ENCODE measurements around the gene ITGB1.

Gene ITGB1

DNA sequence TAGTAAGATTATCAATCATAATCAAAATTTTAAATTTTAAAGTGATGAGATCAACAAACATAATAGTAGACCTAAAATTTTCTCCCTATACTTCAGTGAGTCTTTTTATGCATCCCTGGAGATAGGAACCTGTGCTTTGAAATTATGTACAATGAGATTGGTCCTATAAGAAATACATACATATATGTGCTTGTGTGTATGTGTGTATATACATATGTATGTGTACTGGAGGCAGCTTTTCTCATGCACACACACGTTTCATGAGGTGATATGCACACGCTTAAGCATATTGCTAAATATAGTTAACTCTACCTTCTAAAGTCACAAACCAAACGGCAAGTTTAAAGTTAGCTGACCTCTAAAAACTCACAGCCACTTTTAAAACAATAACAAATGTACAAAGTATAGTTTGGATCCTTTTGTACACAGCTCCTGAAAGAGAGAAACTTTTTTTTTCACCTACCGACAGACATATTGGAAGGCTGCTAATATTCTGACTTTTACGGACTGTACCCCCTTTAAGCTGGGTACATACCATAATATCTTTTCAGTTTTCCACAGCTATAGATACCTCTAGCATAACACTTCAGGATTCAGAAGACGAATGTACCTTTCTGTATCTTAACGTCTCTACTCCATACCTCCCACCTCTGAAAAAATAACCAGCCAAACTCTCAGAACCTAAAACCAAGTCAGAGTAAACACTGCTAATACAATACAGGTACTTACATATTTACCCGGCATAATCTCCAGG is 3.3 kb downstream of the ITGB1 start:
- Histone ChIP-seq H3K36me3 (peaks cover 3% of the 10 kb centered on the region; the same call in 1 of the 2 replicates), H3K27me3 (no peaks in the 10 kb centered on the region), H3K9me3 (no peaks in the 10 kb centered on the region), H3K4me3 (ENCODE audit: low read depth, low read length) (peak overlapping the region; percentile 1), H3K4me1 (no peaks in the 10 kb centered on the region; the same call in 1 of the 2 replicates)
- TF ChIP-seq CTCF (IDR thresholded peaks at IDR 0.05; ENCODE audit: low read depth, low read length): no peak
- no peak for DNase-seq

DNA sequence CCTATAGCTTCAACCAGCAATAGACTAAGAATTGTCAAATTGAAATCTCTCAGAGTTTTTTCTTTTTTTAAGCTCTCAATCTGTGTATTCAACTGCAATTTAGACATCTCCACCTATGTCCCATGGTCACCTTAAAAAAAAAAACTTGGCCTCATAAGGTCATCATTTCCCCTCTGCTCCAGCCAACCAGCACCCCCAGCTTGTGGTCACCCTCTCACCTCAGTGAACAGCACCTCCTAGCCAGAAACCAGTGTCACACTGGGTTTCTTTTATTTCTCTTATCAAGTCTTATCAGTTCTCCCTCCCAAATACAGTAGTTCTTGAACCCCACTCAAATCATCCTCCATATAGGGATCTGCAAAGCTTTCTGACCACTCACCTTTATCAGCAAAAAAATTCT is 4.0 kb downstream of the ITGB1 start:
- H3K36me3 ChIP-seq: peaks cover 3% of the 10 kb centered on the region; the same call in 1 of the 2 replicates
- no peak overlapping the region for H3K4me3 ChIP-seq (ENCODE audit: low read depth, low read length)
- no peaks in the 10 kb centered on the region for H3K9me3 ChIP-seq
- no peaks in the 10 kb centered on the region for H3K27me3 ChIP-seq
- TF ChIP-seq CTCF (IDR thresholded peaks at IDR 0.05; ENCODE audit: low read depth, low read length): no peak
- H3K4me1 ChIP-seq: no peaks in the 10 kb centered on the region
- DNase-seq: no peak

DNA sequence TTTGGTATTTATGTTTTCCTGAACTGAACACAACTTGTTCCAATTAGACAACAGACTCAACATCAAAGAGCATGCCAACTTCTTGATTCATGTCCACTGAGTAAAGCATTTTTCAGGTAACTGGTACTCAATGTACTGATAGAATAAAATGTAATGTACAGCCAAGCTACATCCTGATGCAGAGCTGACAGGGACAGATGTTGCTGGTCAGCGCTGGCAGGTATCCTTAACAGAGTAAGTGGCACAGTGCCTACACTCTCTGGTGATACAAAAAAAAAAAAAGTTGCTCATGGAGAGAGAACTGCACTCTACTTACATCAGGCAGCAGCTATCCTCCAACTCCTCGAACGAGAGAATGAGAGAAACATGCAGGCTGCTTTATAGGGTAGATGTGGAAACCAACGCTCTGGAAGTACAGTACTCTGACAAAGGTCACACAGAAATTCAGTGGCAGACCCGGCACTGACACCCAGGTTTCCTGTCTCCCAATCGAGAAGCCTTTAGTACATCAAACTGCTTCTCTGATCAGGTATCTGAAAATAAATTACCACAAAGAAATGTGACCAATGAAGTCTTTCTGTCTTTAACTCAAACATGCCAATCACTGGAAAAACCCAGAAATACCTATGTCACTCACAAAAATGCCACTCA is 4.6 kb downstream of the ITGB1 start:
- Histone ChIP-seq H3K4me1 (no peaks in the 10 kb centered on the region), H3K4me3 (ENCODE audit: low read depth, low read length) (no peak overlapping the region), H3K9me3 (no peaks in the 10 kb centered on the region), H3K27me3 (no peaks in the 10 kb centered on the region), H3K36me3 (0 out of 2 replicates have a peak, but pooled peaks cover 3% of the 10 kb centered on the region)
- no peak for DNase-seq
- TF ChIP-seq CTCF (IDR thresholded peaks at IDR 0.05; ENCODE audit: low read depth, low read length): no peak

GRCh38 chr10:32952541-32953276 is 5.3 kb downstream of the ITGB1 start:
- no peak for DNase-seq
- H3K4me3 ChIP-seq (ENCODE audit: low read depth, low read length): no peak overlapping the region
- no peaks in the 10 kb centered on the region for H3K27me3 ChIP-seq
- no peaks in the 10 kb centered on the region for H3K9me3 ChIP-seq
- TF ChIP-seq CTCF (IDR thresholded peaks at IDR 0.05; ENCODE audit: low read depth, low read length): no peak
- H3K4me1 ChIP-seq: no peaks in the 10 kb centered on the region
- 0 out of 2 replicates have a peak, but pooled peaks cover 3% of the 10 kb centered on the region for H3K36me3 ChIP-seq

DNA sequence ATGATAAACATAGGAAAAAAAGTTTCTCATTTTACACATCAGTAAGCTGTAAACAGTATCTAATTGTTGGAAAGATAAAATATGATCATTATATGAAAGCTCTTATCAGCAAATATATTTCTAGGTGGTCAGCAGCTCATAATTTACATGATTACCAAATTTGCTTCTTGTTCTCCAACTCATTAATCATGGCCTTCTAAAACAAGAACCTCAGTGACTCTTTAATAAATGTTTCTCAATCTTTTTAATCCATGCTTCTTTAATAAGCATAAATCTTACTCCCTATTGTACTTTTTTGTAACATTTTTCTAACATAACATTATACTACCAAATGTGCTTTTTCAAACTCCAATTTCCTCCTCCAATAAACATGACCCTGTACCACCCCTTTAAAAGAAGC is 5.9 kb downstream of the ITGB1 start:
- DNase-seq: no peak
- no peak overlapping the region for H3K4me3 ChIP-seq (ENCODE audit: low read depth, low read length)
- no peak for TF ChIP-seq CTCF (IDR thresholded peaks at IDR 0.05; ENCODE audit: low read depth, low read length)
- H3K27me3 ChIP-seq: no peaks in the 10 kb centered on the region
- H3K4me1 ChIP-seq: no peaks in the 10 kb centered on the region
- H3K36me3 ChIP-seq: no peaks in the 10 kb centered on the region
- H3K9me3 ChIP-seq: no peaks in the 10 kb centered on the region
